Lower leg skin (tissue), 4 donors: ENCODE results near the gene EDNRA. TPM values are rescaled to one million over a fixed set of nuclear protein-coding genes. Genes with fewer than 3 reads are reported as not detected.
A peak's percentile ranks its signal among the peaks of the same experiment; 100 is the strongest.

Source experiments
- DNase-seq, 2 donors: peaks; one replicate each; pipeline ENCODE4 v3.0.0-alpha.2; 2019; ENCODE audit warnings: low spot score in 2 of 2
- H3K4me3 ChIP-seq: fragments of 200-600 bp; sonication (generic); 2 replicates; pipeline ENCODE4 v1.5.1; 2017; ENCODE audit warnings: mild to moderate bottlenecking, low read depth; ENCODE audit not compliant: poor library complexity, severe bottlenecking
- CTCF ChIP-seq, 3 donors: fragments of 450-650 bp; IDR thresholded peaks; one replicate each; pipeline ENCODE4 v1.5.1; 2016; ENCODE audit warnings: antibody characterized with exemption in 3 of 3, mild to moderate bottlenecking in 3 of 3, moderate library complexity in 2 of 3
- POLR2A ChIP-seq, 2 donors: fragments of 450-650 bp; IDR thresholded peaks; one replicate each; pipeline ENCODE4 v1.6.1; 2016 to 2017; ENCODE audit warnings: antibody characterized with exemption in 2 of 2, mild to moderate bottlenecking in 1 of 2, moderate library complexity in 1 of 2
- WGBS, 2 donors: methylation state at CpG; one replicate each; pipeline ENCODE4 v1.1.5; 2018; 5-methylcytosine and 5-hydroxymethylcytosine counted together
- intact Hi-C: fragments of 100-400 bp; cut with DNase I; formaldehyde crosslinking; loops from one replicate; pipeline ENCODE4 v1.15.0; 2023; ENCODE audit warnings: low total_unique reads
- total RNA-seq, 4 donors: library from RNA; depleted of rRNA; stranded (reverse); fragments of >200 nt; gene quantifications; one replicate each; pipeline ENCODE4 v1.1.0, GENCODE V29; 2016

EDNRA gene
- total RNA-seq, 4 donors from 2014 or later: 2.1 to 10.3 (median 6.0) TPM

DNA sequence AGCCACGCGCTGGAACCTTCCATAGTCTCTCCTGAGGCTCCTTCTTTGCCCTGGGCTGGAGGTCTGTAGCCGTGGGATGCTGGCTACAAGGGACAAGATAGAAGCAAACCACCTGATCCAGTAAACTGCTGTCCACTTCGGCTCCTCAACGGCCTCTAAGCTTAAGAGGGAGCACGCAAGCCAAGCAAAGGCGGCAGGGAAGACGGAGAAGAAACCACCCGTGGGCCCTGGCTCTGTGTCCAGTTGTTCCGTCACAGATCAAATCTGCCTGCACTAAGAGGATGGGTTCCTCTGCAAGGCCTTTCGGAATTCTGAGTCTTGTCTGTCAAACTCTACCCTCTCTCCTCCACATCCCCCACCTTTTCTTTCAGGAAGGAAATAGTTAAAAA lies 401 bp upstream of the EDNRA start:
- intact Hi-C loops: no loop called here

DNA sequence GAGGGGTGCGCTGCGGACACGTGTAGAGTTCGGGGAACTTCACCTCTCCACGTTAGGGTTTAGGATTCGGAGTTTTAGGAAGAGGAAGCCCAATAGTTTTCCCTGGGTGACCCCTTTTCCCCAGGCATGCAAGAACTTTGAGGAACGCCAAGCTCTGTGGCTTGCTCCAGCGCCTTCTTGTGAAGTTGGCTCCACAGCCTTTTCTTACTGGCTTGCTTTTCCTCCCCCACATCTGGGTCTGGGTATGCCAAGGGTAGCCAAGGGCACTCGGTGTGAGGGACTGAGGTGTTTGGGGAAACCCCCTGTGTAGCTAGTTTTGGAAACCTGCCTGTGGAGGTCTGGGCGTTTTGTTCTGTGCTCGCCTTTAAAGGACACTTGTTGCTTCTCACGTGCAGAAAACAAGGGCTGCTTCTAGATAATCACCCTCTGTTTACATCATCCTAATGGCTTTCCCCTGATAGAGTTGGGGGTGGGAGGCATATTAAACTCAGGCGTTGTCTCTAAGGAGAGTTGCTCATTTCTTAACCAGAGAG lies 746 bp downstream of the EDNRA start:
- intact Hi-C loops: no loop called here
- WGBS, 2 donors: 4 to 10% methylated on average over 11 to 13 of the region's 13 CpGs
- TF ChIP-seq CTCF (IDR thresholded peaks at IDR 0.05) (no peak), POLR2A (IDR thresholded peaks at IDR 0.05) (no peak)
- no peak for DNase-seq
- H3K4me3 ChIP-seq: peak overlapping the region; percentile 16

More for the DNA sequence above, 401 bp upstream of the EDNRA start:
- 60 to 63% methylated on average over 11 of the region's 11 CpGs for WGBS, 2 donors
- no peak for DNase-seq
- H3K4me3 ChIP-seq: no peak overlapping the region
- TF ChIP-seq POLR2A (IDR thresholded peaks at IDR 0.05): no peak
- TF ChIP-seq CTCF (IDR thresholded peaks at IDR 0.05): no peak

DNA sequence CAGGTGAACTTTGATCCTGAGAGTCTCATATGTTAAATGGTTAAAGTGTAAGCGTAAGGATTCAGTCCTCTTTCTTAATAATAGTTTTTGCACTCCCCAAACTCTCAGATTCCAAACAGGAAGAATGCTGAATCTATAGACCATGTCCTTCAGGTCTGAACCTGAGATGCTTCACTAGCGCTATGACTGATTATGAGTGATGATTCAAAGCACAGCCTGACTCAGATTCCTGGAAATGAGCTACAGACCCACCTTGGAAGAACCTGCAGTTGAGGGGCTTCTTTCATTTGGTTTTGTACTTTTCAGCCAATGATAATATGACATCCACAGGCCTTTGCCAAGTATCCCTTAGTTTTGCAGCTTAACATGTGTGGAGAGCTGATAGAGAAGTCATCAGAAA lies 1.4 kb downstream of the EDNRA start:
- no peak overlapping the region for H3K4me3 ChIP-seq
- 41 to 50% methylated on average over 2 of the region's 2 CpGs for WGBS, 2 donors
- TF ChIP-seq CTCF (IDR thresholded peaks at IDR 0.05) (no peak), POLR2A (IDR thresholded peaks at IDR 0.05) (no peak)
- DNase-seq: no peak
- intact Hi-C loops: no loop called here

- TF ChIP-seq POLR2A (IDR thresholded peaks at IDR 0.05) (no peak), CTCF (IDR thresholded peaks at IDR 0.05) (no peak)
- no peak for DNase-seq
- intact Hi-C loops: no loop called here
- WGBS, 2 donors: 86 to 93% methylated on average over 2 of the region's 2 CpGs
- H3K4me3 ChIP-seq: no peak overlapping the region
Measured at GRCh38 chr4:147485167-147485566, 4.3 kb downstream of the EDNRA start.

DNA sequence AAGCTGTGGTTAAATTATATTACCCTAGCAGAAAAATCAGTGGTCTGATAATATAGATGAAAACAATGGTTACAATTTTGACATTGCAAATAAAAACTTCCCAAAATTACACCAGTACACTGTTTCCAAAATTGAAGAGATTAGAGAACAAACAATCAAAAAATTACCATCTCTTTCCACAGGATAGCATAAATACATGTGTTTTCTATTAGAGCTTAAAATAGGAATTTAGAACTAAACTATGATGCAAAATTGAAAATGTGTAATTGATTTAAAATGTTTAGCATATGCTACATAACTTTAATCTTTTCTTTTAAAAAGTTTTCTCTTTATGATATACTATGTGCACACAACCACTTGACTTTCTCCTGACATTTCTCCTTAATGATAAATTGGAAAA lies 6.7 kb downstream of the EDNRA start:
- no peak overlapping the region for H3K4me3 ChIP-seq
- DNase-seq: no peak
- no peak for TF ChIP-seq POLR2A (IDR thresholded peaks at IDR 0.05)
- TF ChIP-seq CTCF (IDR thresholded peaks at IDR 0.05): no peak
- intact Hi-C loops: no loop called here

GRCh38 chr4:147488556-147488955 lies 7.7 kb downstream of the EDNRA start:
- no peak overlapping the region for H3K4me3 ChIP-seq
- DNase-seq: no peak
- intact Hi-C loops: no loop called here
- TF ChIP-seq POLR2A (IDR thresholded peaks at IDR 0.05): no peak
- TF ChIP-seq CTCF (IDR thresholded peaks at IDR 0.05): no peak
- 81 to 85% methylated on average over 1 of the region's 1 CpG for WGBS, 2 donors
